NCI-H1930 (cell line): Measurements from ENCODE around the gene ZNF479.
"Not testable (repeated sequence)": the region's sequence is repeated elsewhere in the genome, so short reads cannot be mapped to it uniquely, and the experiment has no call there.

Source experiments
- DNase-seq, 2 experiments: peaks; one replicate each; lab custom pipeline; 2025; lab: John Stamatoyannopoulos, UW

Gene ZNF479

DNA sequence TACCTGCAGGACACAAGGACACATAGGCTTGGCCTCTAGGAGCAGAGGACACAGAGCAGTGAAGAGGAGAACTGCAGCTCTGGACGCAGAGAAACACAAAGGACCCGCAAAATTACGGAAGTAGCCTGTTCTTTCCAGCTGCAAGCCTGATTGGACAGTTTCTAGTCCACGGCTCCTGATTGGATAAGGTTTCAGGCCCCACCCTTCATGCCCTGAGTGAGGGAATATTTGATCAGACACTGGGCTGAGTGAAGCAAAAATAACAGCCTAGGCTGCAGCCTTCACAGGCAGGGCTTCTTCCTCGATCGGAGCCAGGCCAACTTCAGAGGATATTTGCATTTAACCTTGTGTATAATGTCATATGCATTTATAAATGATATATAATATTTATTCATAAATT is at the start of gene ZNF479:
Gene ZNF479, minus strand, starts transcription at position 101 of the 400 bp plus-strand sequence. CDS start 112 bp downstream, outside the sequence.
- DNase-seq, result not testable (repeated sequence)

DNA sequence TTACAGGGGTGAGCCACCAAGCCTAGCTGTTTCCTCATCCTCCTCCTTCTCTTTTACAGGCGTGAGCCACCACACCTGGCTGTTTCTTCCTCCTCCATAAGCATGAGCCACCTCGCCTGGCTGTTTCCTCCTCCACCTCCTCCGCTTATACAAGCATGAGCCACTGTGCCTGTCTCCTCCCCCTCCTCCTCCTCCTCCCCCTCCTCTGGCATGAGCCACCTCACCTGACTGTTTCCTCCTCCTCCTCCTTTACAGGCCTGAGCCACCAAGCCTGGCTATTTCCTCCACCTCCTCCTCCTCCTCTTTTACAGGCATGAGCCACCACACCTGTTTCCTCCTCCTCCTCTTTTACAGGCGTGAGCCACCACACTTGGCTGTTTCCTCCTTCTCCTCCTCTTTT is 49.8 kb upstream of the ZNF479 start:
- DNase-seq, result no peak

DNA sequence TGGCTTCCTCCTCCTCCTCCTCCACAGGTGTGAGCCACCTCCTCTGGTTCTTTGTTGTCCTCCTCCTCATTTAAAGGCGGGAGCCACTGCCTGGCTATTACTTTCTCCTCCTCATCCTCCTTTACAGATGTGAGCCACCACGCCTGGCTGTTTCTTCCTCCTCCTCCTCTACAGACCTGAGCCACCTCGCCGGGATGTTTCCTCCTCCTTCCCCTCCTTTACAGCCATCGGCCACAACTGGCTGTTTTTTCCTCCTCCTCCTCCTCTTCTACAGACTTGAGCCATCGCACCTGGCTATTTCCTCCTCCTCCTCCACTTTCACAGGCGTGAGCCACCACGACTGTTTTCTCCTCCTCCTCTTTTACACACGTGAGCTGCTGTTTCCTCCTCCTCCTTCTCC is 49.0 kb upstream of the ZNF479 start:
- no peak for DNase-seq

DNA sequence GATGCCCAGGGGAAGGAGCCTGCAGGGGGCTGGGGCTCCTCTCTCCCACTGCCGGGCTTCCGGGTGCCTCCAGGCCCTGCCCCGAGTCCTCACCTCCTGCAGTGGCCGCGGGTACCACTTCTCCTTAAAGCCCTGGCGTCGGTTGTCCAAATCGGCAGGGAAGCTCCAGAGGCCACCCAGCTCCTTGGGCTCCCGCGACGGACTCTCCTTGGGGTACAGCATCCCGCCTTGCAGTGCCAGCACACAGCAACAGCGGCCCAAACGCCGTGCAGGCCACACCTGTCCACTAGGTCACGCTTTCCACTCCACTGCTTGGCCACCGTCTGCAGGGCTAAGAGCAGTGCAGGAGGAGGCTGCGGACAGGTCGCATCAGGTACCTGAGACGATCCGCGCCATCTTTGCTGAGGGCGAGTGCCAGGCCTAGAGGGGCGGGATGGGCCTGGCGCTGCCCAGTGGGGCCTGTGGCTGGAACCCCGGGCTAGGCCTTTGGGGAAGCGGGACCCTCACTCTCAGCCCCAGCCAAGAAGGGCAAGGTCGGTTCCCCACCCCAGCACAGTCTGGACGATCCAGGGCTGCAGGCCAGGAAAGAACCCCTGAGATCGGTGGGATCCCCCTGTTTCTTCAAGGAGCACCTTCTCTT is 47.7 kb upstream of the ZNF479 start:
- DNase-seq, result no peak

DNA sequence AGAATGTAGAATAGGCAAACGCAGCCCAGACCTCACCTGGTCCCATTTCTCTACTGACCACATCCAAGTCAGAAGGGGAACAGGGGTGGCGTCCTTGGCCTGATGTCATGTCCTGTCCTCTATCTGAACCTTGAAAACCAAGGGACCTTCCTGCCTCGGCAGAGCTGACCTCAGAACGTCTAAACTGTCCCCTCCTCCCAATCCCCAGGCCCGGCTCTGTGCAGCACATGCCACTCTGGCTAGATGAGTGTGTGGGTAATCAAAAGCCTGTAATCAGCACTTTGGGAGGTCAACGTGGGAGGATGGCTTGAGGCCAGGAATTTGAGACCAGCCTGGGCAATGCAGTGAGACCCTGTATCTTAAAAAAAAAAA is 46.5 kb upstream of the ZNF479 start:
- no peak for DNase-seq

DNA sequence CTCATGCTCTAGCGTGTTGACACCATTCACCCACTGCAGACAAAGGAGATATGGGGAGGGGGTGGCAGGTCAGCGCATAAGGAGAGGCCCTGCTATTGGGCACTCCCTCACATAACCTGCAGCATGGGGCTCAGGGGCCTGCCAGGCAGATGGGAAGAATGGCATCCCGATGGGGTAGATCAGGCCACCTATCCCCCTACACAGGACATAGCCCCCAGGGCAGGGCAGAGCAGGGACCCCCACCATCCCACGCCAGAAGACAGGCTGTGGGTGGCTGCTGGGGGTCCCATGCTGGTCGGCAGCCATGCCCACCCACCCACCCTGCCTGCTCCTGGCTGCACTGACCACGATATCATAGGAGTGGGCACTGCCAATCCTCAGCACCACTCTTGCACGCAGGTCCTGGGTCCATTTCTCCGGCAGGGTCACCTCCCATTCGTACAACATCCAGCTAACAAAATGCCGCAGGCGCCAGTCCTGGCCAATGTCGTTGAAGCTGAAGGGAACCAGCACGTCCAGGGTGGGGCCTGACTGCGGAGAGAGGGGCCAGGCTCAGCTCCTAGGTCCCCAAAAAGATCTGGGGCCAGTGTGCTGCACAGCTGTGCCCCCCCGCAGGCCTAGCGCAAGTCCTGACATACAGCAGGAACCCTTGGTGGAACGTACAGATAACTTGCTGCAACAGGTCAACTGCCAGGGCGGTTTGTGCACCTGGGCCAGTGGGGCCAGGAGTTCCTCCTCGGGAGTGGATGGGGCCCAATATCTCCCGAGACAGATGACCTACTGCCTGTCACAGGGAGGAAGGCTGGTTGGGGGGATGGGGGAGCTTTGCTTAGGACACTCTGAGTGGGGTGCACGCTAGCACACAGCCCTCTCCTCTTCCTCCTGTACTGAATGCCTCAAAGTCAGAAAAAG is 45.9 kb upstream of the ZNF479 start:
- DNase-seq, result no peak

DNA sequence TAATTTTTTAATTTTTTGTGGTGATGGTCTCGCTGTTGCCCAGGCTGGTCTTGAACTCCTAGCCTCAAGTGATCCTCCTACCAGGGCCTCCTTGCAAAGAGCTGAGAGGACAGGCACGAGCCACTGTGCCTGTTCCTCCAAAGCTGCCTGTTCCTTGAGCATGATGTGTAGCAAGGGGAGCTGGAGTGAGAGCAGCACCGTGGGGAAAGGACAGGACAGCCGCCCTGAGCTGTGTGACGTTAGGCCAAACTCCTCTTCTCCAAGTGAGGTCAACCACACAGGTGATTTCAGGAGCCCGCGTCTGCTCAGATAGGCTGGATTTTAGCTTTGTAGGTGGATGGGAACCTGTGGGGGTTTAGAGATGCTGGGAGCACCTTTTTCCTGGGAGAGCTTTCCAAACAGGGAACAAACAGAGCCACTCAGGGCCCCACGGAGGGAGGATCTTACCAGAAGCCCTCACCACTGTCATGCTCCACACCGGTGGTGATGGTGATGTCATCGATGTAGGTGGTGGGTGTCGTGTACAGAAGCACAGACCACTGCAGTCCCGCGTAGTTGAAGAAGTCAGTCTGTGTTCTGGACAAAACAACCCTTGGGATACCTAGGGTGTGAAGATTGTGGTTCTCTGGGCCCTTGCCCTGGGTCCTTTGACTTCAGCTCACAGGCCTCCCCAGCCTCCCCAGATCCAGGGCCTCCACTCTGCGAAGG is 44.8 kb upstream of the ZNF479 start:
- no peak for DNase-seq

DNA sequence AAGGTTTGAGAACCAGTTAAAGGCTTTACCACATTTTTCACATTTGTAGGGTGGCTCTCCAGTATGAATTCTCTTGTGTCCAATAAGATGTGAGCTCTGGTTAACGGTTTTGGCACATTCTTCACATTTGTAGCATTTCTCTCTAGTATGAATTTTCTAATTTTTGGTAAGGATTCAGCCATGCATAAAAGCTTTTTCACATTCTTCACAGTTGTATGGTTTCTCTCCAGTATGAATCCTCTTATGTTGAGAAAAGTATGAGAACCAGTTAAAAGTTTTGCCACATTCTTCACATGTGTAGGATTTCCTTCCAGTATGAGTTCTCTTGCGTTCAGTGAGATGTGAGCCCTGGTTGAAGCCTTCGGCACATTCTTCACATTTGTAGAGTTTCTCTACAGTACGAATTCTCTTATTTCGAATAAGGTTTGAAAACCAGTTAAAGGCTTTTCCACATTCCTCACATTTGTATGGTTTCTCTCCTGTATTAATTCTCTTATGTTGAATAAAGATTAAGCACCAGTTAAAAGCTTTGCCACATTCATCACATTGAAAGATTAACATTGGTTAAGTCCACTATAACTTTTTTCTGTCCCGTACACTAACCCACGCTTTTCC is 33.2 kb upstream of the ZNF479 start:
- DNase-seq, result no peak

DNA sequence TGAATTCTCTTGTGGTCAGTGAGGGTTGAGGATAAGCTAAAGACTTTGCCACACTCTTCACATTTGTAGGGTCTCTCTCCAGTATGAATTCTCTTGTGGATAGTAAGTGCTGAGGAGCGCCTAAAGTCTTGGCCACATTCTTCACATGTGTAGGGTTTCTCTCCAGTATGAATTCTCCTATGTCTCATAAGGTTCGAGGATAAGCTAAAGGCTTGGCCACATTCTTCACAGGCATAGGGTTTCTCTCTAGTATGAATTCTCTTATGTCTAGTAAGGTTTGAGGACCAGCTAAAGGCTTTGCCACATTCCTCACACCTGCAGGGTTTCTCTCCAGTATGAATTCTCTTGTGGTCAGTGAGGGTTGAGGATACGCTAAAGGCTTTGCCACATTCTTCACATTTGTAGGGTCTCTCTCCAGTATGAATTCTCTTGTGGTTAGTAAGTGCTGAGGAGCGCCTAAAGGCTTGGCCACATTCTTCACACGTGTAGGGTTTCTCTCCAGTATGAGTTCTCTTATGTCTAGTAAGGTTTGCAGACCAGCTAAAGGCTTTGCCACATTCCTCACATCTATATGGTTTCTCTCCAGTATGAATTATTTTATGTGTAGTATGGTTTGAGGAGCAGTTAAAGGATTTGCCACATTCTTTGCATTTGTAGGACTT is 12.0 kb downstream of the ZNF479 start:
- not testable (repeated sequence) for DNase-seq
